Lung (tissue), 12 donors: ENCODE measurements around the gene BEST2. TPM values are rescaled to one million over a fixed set of nuclear protein-coding genes. Genes with fewer than 3 reads are reported as not detected.

Experiments
- ATAC-seq: fragments of 200-7000 bp; cut with Tn5 transposase; one replicate; pipeline ENCODE4 v1.9.1; 2020; ENCODE audit warnings: moderate number of reproducible peaks; ENCODE audit not compliant: insufficient read depth, low FRiP score
- DNase-seq, 3 donors: peaks; one replicate each; pipeline ENCODE4 v3.0.0-alpha.2; 2013 to 2017
- H3K27ac ChIP-seq, 2 donors: one replicate each; pipeline ENCODE4 v1.5.1; 2013; ENCODE audit warnings: mild to moderate bottlenecking in 2 of 2, moderate library complexity in 2 of 2, control low read depth in 1 of 2, inconsistent platforms in 1 of 2, low read depth in 1 of 2, low read length in 1 of 2
- H3K27me3 ChIP-seq, 3 donors: one replicate each; pipeline ENCODE4 v1.5.1; 2013; ENCODE audit warnings: low read length in 2 of 3; ENCODE audit not compliant: control insufficient read depth in 3 of 3, insufficient read depth in 3 of 3
- H3K36me3 ChIP-seq, 4 donors: one replicate each; pipeline ENCODE4 v1.5.1; 2013; ENCODE audit warnings: low read length in 4 of 4, mild to moderate bottlenecking in 1 of 4, moderate library complexity in 1 of 4; ENCODE audit not compliant: control insufficient read depth in 4 of 4, insufficient read depth in 4 of 4
- H3K4me1 ChIP-seq, 5 donors: one replicate each; pipeline ENCODE4 v1.5.1; 2013; ENCODE audit warnings: low read length in 5 of 5, mild to moderate bottlenecking in 2 of 5, moderate library complexity in 1 of 5; ENCODE audit not compliant: control insufficient read depth in 5 of 5, insufficient read depth in 5 of 5
- H3K4me3 ChIP-seq: one replicate; pipeline ENCODE4 v1.5.1; 2013; ENCODE audit warnings: mild to moderate bottlenecking, control low read depth, moderate library complexity
- H3K9ac ChIP-seq, 2 donors: one replicate each; pipeline ENCODE4 v1.5.1; 2013; ENCODE audit warnings: low read length in 2 of 2, control low read depth in 1 of 2; ENCODE audit not compliant: insufficient read depth in 1 of 2
- H3K9me3 ChIP-seq, 4 donors: one replicate each; pipeline ENCODE4 v1.5.1; 2013; ENCODE audit warnings: low read length in 3 of 4, mild to moderate bottlenecking in 1 of 4, moderate library complexity in 1 of 4; ENCODE audit not compliant: control insufficient read depth in 4 of 4, insufficient read depth in 3 of 4
- WGBS, 2 donors: extraction: QIAGEN DNeasy Blood & Tissue Kit; methylation state at CpG; one replicate each; pipeline ENCODE4 v1.1.7; 2013; 5-methylcytosine and 5-hydroxymethylcytosine counted together
- polyA plus RNA-seq, 2 donors: library from polyadenylated mRNA; stranded (reverse); fragments of 200-250 nt; gene quantifications; one replicate each; pipeline ENCODE4 v1.2.1, GENCODE V29; 2013
- total RNA-seq, 2 donors: library from RNA; depleted of rRNA in 1 of 2; stranded (reverse); fragments of >200 nt in 1 of 2; gene quantifications; one replicate each; pipeline ENCODE4 v1.2.1, GENCODE V29; 2014 to 2021
- TF ChIP-seq, protein P1 (sequence below): IDR thresholded peaks from 2 replicates; pipeline ENCODE4 v1.5.1; 2012; ENCODE audit warnings: mild to moderate bottlenecking; ENCODE audit errors: control extremely low read depth, extremely low read depth
- donor health status: control.
- donor health status: control.
- donor health status: Bipolar disorder and iron deficiency.
- donor health status: healthy.
- donor health status: DM: yes; HTN: yes; CAD: no.

The BEST2 gene
- total and polyA plus RNA-seq, 4 donors: 0.02 TPM; not detected in 3

DNA sequence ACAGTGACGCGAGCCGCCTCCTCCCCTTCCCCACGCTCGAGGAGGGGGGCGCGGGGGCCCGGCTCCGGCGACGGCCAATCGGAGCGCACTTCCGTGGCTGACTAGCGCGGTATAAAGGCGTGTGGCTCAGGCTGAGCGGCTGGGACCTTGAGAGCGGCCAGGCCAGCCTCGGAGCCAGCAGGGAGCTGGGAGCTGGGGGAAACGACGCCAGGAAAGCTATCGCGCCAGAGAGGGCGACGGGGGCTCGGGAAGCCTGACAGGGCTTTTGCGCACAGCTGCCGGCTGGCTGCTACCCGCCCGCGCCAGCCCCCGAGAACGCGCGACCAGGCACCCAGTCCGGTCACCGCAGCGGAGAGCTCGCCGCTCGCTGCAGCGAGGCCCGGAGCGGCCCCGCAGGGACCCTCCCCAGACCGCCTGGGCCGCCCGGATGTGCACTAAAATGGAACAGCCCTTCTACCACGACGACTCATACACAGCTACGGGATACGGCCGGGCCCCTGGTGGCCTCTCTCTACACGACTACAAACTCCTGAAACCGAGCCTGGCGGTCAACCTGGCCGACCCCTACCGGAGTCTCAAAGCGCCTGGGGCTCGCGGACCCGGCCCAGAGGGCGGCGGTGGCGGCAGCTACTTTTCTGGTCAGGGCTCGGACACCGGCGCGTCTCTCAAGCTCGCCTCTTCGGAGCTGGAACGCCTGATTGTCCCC lies 39.9 kb downstream of the BEST2 start, which contains the start of gene JUNB:
Gene JUNB (plus strand): TSS at position 142 of the 706 bp plus-strand sequence. CDS start 286 bp downstream, at position 428.
- no peaks in the 10 kb centered on the region for H3K36me3 ChIP-seq
- DNase-seq: peak; percentile 97 to 98 (median 98)
- 0 to 1% methylated on average over 73 of the region's 73 CpGs for WGBS, 2 donors
- TF ChIP-seq, protein P1, sequence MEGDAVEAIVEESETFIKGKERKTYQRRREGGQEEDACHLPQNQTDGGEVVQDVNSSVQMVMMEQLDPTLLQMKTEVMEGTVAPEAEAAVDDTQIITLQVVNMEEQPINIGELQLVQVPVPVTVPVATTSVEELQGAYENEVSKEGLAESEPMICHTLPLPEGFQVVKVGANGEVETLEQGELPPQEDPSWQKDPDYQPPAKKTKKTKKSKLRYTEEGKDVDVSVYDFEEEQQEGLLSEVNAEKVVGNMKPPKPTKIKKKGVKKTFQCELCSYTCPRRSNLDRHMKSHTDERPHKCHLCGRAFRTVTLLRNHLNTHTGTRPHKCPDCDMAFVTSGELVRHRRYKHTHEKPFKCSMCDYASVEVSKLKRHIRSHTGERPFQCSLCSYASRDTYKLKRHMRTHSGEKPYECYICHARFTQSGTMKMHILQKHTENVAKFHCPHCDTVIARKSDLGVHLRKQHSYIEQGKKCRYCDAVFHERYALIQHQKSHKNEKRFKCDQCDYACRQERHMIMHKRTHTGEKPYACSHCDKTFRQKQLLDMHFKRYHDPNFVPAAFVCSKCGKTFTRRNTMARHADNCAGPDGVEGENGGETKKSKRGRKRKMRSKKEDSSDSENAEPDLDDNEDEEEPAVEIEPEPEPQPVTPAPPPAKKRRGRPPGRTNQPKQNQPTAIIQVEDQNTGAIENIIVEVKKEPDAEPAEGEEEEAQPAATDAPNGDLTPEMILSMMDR: no peak
- H3K9me3 ChIP-seq: no peaks in the 10 kb centered on the region
- peaks cover 0 to 64% (median 21%) of the 10 kb centered on the region in 5 donors for H3K4me1 ChIP-seq
- H3K27me3 ChIP-seq: no peaks in the 10 kb centered on the region
- H3K4me3 ChIP-seq: peak within 1 kb of the TSS; percentile 95
- ATAC-seq: peak; percentile 42
- H3K27ac ChIP-seq: peak within 1 kb of the TSS; percentile 98 to 100
- H3K9ac ChIP-seq: peak within 1 kb of the TSS; percentile 63 to 85

DNA sequence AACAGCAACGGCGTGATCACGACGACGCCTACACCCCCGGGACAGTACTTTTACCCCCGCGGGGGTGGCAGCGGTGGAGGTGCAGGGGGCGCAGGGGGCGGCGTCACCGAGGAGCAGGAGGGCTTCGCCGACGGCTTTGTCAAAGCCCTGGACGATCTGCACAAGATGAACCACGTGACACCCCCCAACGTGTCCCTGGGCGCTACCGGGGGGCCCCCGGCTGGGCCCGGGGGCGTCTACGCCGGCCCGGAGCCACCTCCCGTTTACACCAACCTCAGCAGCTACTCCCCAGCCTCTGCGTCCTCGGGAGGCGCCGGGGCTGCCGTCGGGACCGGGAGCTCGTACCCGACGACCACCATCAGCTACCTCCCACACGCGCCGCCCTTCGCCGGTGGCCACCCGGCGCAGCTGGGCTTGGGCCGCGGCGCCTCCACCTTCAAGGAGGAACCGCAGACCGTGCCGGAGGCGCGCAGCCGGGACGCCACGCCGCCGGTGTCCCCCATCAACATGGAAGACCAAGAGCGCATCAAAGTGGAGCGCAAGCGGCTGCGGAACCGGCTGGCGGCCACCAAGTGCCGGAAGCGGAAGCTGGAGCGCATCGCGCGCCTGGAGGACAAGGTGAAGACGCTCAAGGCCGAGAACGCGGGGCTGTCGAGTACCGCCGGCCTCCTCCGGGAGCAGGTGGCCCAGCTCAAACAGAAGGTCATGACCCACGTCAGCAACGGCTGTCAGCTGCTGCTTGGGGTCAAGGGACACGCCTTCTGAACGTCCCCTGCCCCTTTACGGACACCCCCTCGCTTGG lies 40.7 kb downstream of the BEST2 start:
- 0% methylated on average over 73 to 84 of the region's 84 CpGs for WGBS, 2 donors

DNA sequence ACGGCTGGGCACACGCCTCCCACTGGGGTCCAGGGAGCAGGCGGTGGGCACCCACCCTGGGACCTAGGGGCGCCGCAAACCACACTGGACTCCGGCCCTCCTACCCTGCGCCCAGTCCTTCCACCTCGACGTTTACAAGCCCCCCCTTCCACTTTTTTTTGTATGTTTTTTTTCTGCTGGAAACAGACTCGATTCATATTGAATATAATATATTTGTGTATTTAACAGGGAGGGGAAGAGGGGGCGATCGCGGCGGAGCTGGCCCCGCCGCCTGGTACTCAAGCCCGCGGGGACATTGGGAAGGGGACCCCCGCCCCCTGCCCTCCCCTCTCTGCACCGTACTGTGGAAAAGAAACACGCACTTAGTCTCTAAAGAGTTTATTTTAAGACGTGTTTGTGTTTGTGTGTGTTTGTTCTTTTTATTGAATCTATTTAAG lies 41.3 kb downstream of the BEST2 start:
- no peaks in the 10 kb centered on the region for H3K27me3 ChIP-seq
- TF ChIP-seq, protein P1: no peak
- peak overlapping the region; percentile 98 to 100 for H3K27ac ChIP-seq
- no peak for ATAC-seq
- peaks cover 0 to 4% (median 0%) of the 10 kb centered on the region in 4 donors for H3K36me3 ChIP-seq
- no peaks in the 10 kb centered on the region for H3K9me3 ChIP-seq
- peak overlapping the region; percentile 95 for H3K4me3 ChIP-seq
- 0% methylated on average over 19 to 22 of the region's 22 CpGs for WGBS, 2 donors
- peaks cover 0 to 52% (median 21%) of the 10 kb centered on the region in 5 donors for H3K4me1 ChIP-seq
- peak overlapping the region; percentile 63 to 85 for H3K9ac ChIP-seq
- no peak for DNase-seq

More for the DNA sequence above, 40.7 kb downstream of the BEST2 start:
- ATAC-seq: no peak
- Histone ChIP-seq H3K4me3 (peak overlapping the region; percentile 95), H3K27me3 (no peaks in the 10 kb centered on the region), H3K27ac (peak overlapping the region; percentile 98 to 100), H3K36me3 (peaks cover 0 to 4% (median 0%) of the 10 kb centered on the region in 4 donors), H3K4me1 (peaks cover 0 to 58% (median 21%) of the 10 kb centered on the region in 5 donors), H3K9me3 (no peaks in the 10 kb centered on the region), H3K9ac (peak overlapping the region; percentile 63 to 85)
- peak; percentile 72 to 77 (median 76) for DNase-seq
- TF ChIP-seq, protein P1: no peak
